Measurements from ENCODE around the gene GRIK4.

GRCh38 chr11:120613264-120614226 lies 102.0 kb downstream of the GRIK4 start:
- no peak for TF ChIP-seq CTCF (IDR thresholded peaks at IDR 0.05; ENCODE audit: low read depth, low read length, poor library complexity, severe bottlenecking)
- no peak for TF ChIP-seq EZH2phosphoT487 (IDR thresholded peaks at IDR 0.05; ENCODE audit: borderline replicate concordance, low read length)

All from DOHH2 (cell line).